GM18511 (cell line): ENCODE data around the gene PHF21A.
"Not testable (repeated sequence)": the region's sequence is repeated elsewhere in the genome, so short reads cannot be mapped to it uniquely, and the experiment has no call there.

Experiments
- ATAC-seq: cut with Tn5 transposase; IDR thresholded peaks from one replicate; pipeline ENCODE4 v1.9.1; 2021; ENCODE audit warnings: mild to moderate bottlenecking, moderate library complexity; ENCODE audit not compliant: unreplicated experiment

PHF21A gene

GRCh38 chr11:46038529-46038928, 82.7 kb downstream of the PHF21A start:
- no peak for ATAC-seq

- ATAC-seq: no peak
Measured at GRCh38 chr11:46036969-46037368, 84.3 kb downstream of the PHF21A start.

- ATAC-seq: no peak
Measured at GRCh38 chr11:46036009-46036408, 85.2 kb downstream of the PHF21A start.

GRCh38 chr11:46034041-46034440, 87.2 kb downstream of the PHF21A start:
- no peak for ATAC-seq

DNA sequence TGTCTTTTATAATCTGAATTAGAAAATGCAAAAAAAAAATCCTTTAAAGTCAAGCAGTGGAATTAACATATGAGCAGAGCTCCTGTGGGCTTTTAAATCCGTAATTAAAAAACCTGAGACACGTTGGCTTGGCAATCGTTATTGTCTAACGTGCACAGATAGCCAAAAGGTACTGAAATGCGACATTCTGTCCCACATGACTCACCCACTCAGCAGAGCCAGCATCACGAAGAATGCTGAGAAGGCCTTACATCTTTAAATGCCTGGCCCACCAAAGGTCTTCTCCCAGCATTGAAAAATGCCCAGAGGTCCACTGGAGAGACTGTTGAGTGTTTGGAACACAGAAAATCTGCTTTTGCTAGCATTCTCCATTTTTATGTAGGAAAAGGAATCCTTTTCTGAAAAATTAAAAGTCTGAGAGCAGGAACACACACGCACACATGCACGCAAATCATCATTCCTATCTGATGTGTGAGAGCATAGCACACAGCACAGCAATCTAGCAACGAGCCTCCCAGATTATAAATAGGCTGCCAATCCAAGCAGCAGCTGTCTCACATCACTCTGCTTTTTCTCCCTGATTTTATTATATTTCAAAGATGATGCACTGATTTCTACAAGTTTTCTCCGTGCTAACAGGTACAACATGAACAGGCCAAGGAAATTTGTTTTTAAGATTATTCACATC, 94.5 kb downstream of the PHF21A start:
- no peak for ATAC-seq

GRCh38 chr11:46020084-46020599, 101.1 kb downstream of the PHF21A start:
- ATAC-seq: no peak

GRCh38 chr11:46018651-46019050, 102.6 kb downstream of the PHF21A start:
- no peak for ATAC-seq

GRCh38 chr11:46017341-46017740, 103.9 kb downstream of the PHF21A start:
- ATAC-seq: no peak

DNA sequence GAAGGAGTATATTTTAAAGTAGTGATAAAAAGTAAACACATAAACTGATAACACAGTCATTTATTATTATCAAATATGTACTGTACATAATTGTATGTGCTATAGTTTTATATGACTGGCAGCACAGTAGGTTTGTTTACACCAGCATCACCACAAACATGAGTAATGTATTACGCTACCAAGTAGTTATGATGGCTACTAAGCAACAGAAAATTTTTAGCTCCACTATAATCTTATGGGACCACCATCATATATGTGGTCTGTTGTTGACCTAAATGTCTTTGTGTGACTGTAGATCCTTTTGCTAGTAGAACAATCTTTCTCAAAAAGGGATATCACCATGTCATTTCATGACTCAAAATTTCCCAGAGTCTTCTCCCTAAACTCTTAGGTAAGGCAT, 105.3 kb downstream of the PHF21A start:
- no peak for ATAC-seq

- ATAC-seq: not testable (repeated sequence)
Measured at GRCh38 chr11:46014168-46014567, 107.1 kb downstream of the PHF21A start.

DNA sequence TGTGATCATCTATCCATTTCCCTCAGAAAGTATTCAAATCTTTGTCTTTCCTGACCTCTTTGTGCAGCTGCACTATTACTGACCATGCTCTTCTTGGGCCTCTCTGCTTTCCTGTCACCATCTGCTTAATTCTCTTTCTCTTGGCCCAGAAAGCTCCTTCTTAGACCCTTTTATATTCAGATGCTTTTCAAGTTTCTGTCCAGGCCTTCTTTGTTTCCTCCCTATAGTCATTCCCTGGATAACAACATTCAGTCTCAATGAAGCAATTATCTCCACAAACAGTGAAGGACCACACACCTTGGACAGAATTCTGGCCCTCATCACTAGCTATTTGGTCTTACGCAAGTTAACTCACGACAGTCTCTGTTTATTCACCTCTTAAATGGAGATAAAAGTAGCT, 109.1 kb downstream of the PHF21A start:
- no peak for ATAC-seq

GRCh38 chr11:46010100-46010499, 111.2 kb downstream of the PHF21A start:
- ATAC-seq: no peak

DNA sequence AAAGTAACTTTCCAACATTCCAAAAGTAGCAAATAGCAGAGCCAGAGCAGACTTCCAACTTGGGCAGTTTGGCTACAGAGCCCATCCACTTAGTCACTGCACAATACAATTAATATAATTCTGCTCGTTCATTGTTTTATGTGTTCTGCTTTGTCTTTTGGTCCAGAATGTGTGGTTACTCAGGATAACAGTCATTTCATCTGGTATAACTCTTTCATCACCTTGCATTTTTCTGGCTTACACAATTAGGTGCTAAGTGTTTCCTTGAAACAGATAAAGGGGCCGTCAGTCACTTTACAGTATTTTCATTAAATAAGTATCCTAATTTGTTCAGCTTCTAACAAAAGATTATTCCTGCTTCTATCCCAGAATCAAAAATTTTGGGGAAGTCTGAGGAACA, 111.6 kb downstream of the PHF21A start:
- no peak for ATAC-seq

DNA sequence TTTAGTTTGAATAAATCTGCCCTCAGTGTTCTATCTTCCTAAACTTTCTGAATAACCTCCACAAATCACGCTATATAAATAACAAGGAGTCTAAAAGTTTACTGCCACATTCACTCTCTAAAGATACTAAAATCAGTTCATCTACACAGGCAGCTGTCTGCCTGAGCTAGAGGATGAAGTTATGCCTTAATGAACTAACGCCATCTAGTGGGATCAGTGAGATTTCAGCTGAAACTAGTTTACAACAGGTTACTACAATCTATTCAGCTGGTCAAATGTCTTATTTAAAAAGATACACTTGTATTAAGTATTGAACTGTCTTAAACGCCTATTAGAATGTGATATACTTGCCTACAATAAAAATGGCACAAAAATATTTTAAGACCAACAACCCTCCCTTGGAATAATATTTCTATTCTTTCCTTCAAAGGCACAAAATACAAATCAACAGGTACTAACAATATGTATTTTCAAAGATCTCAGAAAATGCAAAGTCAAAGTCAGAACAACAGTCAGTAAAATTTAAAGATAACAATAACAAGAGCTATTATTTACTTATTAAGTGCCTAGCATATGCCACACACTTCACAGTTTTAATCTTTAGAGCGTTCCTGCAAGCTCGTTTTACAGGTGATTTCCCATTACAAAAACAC, 114.7 kb downstream of the PHF21A start:
- no peak for ATAC-seq

DNA sequence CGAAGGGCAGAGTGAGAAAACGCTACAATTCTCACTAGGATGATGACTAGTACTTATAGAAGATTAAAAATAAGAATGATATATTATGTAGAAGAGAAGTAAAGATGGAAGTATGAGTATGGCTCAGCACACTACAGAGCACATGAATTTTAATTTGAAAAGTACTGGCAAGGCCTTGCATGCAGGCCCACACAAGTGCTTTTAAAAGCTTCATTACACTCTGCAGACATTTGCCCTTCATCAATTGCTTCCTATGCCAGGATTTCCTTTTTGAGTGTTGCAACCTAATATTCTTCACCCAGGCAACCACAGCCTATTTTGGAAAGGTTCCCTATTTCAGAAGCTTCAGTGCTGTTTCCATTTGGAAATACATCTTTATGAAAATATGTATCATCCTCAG, 117.7 kb downstream of the PHF21A start:
- no peak for ATAC-seq

DNA sequence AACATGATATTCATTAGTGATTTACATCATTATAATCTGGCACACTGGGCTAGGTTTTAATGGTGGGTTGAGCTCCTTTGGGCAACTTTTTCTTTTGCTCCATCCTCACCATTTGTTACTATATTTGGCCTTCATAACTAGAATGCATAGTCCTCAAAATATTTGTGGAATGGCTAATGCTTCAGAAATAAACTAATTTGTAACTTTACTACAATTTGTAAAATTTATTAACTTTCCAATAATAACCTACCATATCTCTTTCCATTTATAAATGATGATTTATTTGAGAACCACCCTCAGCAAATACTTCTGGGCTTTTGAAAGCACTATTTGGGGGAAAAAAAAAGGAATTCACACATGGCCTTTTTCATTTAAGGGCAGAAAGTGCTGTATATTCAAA, 119.1 kb downstream of the PHF21A start:
- ATAC-seq: no peak

DNA sequence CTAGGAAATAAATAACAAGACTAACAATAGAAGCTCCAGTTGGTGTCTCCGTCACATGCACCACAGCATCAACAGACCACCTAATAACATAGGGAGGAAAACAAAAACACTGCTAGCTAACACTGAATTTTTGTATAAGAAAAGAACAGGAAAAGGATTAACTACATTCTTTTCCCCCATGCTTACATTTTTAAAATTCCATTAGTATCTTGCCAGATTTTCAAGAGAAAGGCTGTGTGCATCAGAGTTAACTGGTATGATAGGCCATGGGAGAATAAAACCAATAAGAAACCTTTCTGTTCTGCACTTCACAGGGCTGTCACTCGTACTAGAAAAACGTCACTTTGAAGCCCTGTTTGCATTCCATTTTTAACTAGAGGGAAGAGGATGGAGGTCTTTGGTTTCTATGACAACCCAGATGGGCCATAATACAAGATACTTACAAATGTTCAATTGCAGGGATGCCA, 119.8 kb downstream of the PHF21A start:
- no peak for ATAC-seq

- no peak for ATAC-seq
Measured at GRCh38 chr11:45997599-45997998, 123.7 kb downstream of the PHF21A start.

GRCh38 chr11:45995342-45995734, 125.9 kb downstream of the PHF21A start:
- ATAC-seq: no peak

GRCh38 chr11:45994371-45995341, 126.6 kb downstream of the PHF21A start:
- no peak for ATAC-seq

DNA sequence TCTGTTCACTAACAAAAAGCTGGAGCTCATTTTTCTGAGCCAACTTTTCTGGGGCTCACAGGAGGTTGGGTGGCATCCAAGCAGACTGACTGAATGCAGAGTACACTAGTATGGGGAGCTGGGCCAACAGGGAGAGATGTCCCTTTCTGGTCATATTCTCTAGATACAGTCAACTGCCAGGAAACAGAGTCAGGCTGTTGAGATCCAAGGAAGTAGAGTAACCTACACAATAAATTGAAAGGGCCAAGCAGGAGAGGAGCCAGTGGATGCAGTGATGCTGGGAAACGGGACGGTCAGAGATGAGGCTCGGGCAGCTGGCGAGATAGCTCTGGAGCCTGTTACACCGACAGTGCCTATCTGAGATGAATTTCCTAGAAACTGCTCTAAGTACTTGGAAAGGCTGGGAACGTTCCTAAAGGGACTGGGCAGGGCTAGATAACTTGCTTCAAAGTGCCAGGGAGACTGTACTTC, 127.7 kb downstream of the PHF21A start:
- ATAC-seq: no peak
